Colonic mucosa (tissue), 4 donors: ENCODE data around the gene ACVR2A. TPM values are rescaled to one million over a fixed set of nuclear protein-coding genes. Genes with fewer than 3 reads are reported as not detected.

Source experiments
- DNase-seq: peaks from one replicate; pipeline ENCODE4 v3.0.0-alpha.2; 2020
- H3K27ac ChIP-seq: fragments of 200-600 bp; one replicate; pipeline ENCODE4 v1.8.0; 2021
- H3K27me3 ChIP-seq: fragments of 200-600 bp; one replicate; pipeline ENCODE4 v1.8.0; 2021
- H3K36me3 ChIP-seq: fragments of 200-600 bp; one replicate; pipeline ENCODE4 v1.8.0; 2021
- H3K4me1 ChIP-seq: fragments of 200-600 bp; one replicate; pipeline ENCODE4 v1.8.0; 2021; ENCODE audit warnings: mild to moderate bottlenecking
- H3K4me3 ChIP-seq: fragments of 200-600 bp; one replicate; pipeline ENCODE4 v1.8.0; 2021
- H3K9ac ChIP-seq, 2 donors: one replicate each; pipeline ENCODE4 v1.7.0; 2013; ENCODE audit warnings: control low read depth in 2 of 2, low read depth in 2 of 2, low read length in 2 of 2
- H3K9me3 ChIP-seq: fragments of 200-600 bp; one replicate; pipeline ENCODE4 v1.8.0; 2021
- CTCF ChIP-seq: fragments of 200-600 bp; IDR thresholded peaks from one replicate; pipeline ENCODE4 v1.8.0; 2022; ENCODE audit warnings: antibody characterized with exemption, mild to moderate bottlenecking
- intact Hi-C: fragments of 100-400 bp; cut with DNase I; formaldehyde crosslinking; loops from one replicate; pipeline ENCODE4 v1.14.1; 2022
- total RNA-seq, 2 donors: library from RNA; stranded (reverse); fragmentation: NEBNext Ultra II Directional in 1 of 2; extraction: Animal tissue kit (Norgen Biotek cat#: 25700) in 1 of 2; gene quantifications; one replicate each; pipeline ENCODE4 v1.2.1, GENCODE V29; 2021
- donor health status: healthy.
- donor health status: DM: no; HTN: no; CAD: no.
- donor health status: DM: no; HTN: no; CAD: no.

ACVR2A gene
- total RNA-seq, 2 donors from 2014 or later, result 15.4 to 20.4 TPM

GRCh38 chr2:147934881-147935620 is 90.2 kb downstream of the ACVR2A start:
- DNase-seq, result no peak
- TF ChIP-seq CTCF, result no peak
- Histone ChIP-seq H3K36me3 (no peaks in the 10 kb centered on the region), H3K9me3 (no peaks in the 10 kb centered on the region), H3K27me3 (no peaks in the 10 kb centered on the region), H3K9ac (no peak overlapping the region), H3K4me3 (no peak overlapping the region), H3K4me1 (no peaks in the 10 kb centered on the region), H3K27ac (no peak overlapping the region)
- intact Hi-C loops, result loop anchor here (5.0 to 10.0 kb wide), 3 partner anchors 267 to 1060 kb away; no protein-coding TSS in a partner anchor

GRCh38 chr2:147937744-147938349 is 93.0 kb downstream of the ACVR2A start:
- intact Hi-C loops, result loop anchor here (5.0 to 10.0 kb wide), 3 partner anchors 264 to 1057 kb away; no protein-coding TSS in a partner anchor
- TF ChIP-seq CTCF, result peak; percentile 82
- H3K27me3 ChIP-seq, result no peaks in the 10 kb centered on the region
- H3K4me1 ChIP-seq, result no peaks in the 10 kb centered on the region
- no peak overlapping the region for H3K9ac ChIP-seq
- no peak overlapping the region for H3K4me3 ChIP-seq
- DNase-seq, result no peak
- no peak overlapping the region for H3K27ac ChIP-seq
- no peaks in the 10 kb centered on the region for H3K36me3 ChIP-seq
- H3K9me3 ChIP-seq, result no peaks in the 10 kb centered on the region

GRCh38 chr2:147939313-147939712 is 94.5 kb downstream of the ACVR2A start:
- no peaks in the 10 kb centered on the region for H3K27me3 ChIP-seq
- no peaks in the 10 kb centered on the region for H3K9me3 ChIP-seq
- intact Hi-C loops, result loop anchor here (5.0 to 10.0 kb wide), 3 partner anchors 263 to 1055 kb away; no protein-coding TSS in a partner anchor
- no peak overlapping the region for H3K4me3 ChIP-seq
- no peak overlapping the region for H3K27ac ChIP-seq
- H3K9ac ChIP-seq, result no peak overlapping the region
- no peak for DNase-seq
- H3K4me1 ChIP-seq, result no peaks in the 10 kb centered on the region
- no peaks in the 10 kb centered on the region for H3K36me3 ChIP-seq
- no peak for TF ChIP-seq CTCF

GRCh38 chr2:147945660-147946059 is 100.8 kb downstream of the ACVR2A start:
- H3K4me3 ChIP-seq, result no peak overlapping the region
- H3K27ac ChIP-seq, result no peak overlapping the region
- intact Hi-C loops, result no loop called here
- no peak overlapping the region for H3K9ac ChIP-seq
- no peaks in the 10 kb centered on the region for H3K9me3 ChIP-seq
- no peak for TF ChIP-seq CTCF
- no peaks in the 10 kb centered on the region for H3K27me3 ChIP-seq
- H3K4me1 ChIP-seq, result no peaks in the 10 kb centered on the region
- peaks cover 4% of the 10 kb centered on the region for H3K36me3 ChIP-seq
- no peak for DNase-seq

- intact Hi-C loops, result no loop called here
- Histone ChIP-seq H3K27me3 (no peaks in the 10 kb centered on the region), H3K4me3 (no peak overlapping the region), H3K9ac (no peak overlapping the region), H3K4me1 (no peaks in the 10 kb centered on the region), H3K9me3 (no peaks in the 10 kb centered on the region), H3K36me3 (no peaks in the 10 kb centered on the region), H3K27ac (no peak overlapping the region)
- no peak for DNase-seq
- no peak for TF ChIP-seq CTCF
These were observed 107.3 kb downstream of the ACVR2A start for GRCh38 chr2:147952118-147952517.
